NCI-H1436 (cell line): ENCODE data around the gene WDR72.
"Not testable (repeated sequence)": the region's sequence is repeated elsewhere in the genome, so short reads cannot be mapped to it uniquely, and the experiment has no call there.

Experiments used
- DNase-seq: peaks from one replicate; lab custom pipeline; 2025; lab: John Stamatoyannopoulos, UW

The WDR72 gene

GRCh38 chr15:53590380-53590779 is 169.1 kb downstream of the WDR72 start:
- DNase-seq: no peak

- no peak for DNase-seq
These were observed 169.9 kb downstream of the WDR72 start for GRCh38 chr15:53589520-53590057.

- no peak for DNase-seq
These were observed 170.7 kb downstream of the WDR72 start for GRCh38 chr15:53588773-53589172.

- no peak for DNase-seq
These were observed 172.7 kb downstream of the WDR72 start for GRCh38 chr15:53586799-53587198.

- no peak for DNase-seq
These were observed 177.9 kb downstream of the WDR72 start for GRCh38 chr15:53581513-53581912.

- no peak for DNase-seq
These were observed 179.1 kb downstream of the WDR72 start for GRCh38 chr15:53580366-53580765.

- DNase-seq: no peak
These were observed 182.6 kb downstream of the WDR72 start for GRCh38 chr15:53576841-53577240.

DNA sequence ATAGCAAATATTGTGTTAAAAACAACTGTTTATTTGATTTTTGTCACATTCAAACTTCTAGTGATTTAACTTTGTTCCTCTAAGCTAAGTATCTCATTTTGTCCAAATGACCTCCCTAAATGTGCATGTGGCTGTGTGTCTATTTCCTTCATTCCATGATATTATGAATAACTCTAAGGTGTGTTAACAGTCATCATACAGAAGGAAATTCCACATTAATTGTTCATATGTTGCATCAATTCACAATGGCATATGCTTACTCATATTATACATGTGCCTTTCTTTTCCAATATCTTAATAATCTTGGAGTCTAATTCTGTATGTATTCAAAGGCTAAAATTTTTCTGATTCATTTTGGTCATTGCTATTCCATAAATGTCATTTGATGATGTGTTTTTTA is 186.4 kb downstream of the WDR72 start:
- DNase-seq: no peak

DNA sequence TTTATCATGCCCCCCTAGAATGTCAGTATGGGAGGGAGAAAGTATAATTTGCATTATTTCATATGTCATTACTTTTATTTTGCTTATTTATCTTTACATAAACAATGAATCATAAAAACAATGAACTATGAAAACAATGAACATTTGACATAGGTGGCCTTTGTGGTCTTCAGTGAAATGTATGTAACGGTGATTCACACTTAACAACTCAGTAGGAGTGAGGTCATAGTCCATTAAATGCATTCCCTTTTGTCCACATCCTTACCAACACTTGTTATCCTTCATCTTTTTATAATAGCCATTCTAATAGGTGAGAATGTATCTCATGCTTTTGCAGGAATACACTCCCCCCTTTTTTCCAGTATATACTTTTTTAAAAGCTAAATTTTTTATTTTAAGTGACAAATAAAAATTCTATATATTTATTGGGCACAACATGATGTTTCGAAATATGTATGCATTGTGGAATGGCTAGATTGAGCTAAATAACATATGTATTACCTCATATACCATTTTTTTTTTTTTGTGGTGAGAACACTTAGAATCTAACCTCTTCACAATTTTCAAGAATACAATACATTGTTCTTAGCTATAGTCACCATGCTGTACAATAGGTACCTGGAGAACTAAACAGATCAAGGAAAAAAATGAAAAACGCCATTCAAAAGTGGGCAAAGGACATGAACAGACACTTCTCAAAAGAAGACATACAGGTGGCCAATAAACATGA is 189.5 kb downstream of the WDR72 start:
- DNase-seq: no peak

GRCh38 chr15:53566912-53567311 is 192.6 kb downstream of the WDR72 start:
- DNase-seq: no peak

DNA sequence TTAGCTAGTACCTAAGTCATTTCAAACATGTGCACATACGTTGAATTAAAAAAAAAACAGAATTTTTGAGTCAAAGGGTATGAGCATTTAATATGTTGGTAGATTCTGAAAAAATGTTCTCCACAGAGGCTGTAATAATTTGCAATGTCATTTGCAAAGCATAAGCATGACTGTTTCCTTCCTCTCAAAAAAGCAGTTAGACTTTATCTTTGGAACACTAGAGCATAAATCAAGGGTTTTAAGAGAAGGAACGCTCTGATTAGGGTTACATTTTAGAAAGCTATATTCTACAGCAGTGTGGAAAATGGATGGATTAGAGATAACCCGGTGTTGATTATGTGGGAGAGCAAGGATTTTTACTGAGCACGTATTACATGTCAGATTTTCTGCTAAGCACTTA is 193.7 kb downstream of the WDR72 start:
- no peak for DNase-seq

DNA sequence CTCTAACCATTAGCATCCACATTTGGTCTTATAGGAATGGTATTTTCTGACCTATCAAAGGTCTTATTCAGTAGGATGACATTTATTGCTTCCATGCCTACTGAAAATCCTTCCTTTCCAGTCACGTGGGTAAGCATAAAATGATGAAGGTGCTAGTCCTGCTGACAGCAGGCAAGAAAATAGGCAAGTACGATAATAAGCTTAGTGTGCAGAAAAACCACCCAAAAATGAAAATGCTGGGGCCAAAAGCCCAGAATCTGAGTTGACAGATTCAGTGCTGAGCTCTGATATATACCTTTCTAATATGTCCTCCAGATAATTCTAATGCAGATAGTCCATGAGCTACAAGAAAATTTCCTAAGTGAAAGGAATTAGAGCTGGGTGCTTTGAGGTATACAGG is 194.8 kb downstream of the WDR72 start:
- no peak for DNase-seq

DNA sequence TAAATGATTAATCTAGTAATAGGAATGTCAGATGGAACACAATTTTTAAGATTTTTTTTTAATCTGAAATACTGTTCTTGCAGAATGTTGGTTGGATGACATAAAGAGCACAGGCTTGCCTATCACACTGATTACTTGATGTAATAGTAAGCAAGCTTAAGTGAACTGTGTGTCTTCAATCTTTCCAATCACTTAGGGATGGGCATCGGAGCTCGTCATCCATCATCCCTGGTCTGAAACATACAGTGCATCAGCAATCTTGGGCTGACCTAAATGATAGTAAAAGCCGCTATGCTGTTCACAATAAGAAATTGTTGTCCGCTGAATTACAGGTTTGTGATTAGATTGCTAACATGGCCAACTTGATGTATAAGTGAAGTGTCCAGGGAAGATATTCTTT is 195.8 kb downstream of the WDR72 start:
- no peak for DNase-seq

DNA sequence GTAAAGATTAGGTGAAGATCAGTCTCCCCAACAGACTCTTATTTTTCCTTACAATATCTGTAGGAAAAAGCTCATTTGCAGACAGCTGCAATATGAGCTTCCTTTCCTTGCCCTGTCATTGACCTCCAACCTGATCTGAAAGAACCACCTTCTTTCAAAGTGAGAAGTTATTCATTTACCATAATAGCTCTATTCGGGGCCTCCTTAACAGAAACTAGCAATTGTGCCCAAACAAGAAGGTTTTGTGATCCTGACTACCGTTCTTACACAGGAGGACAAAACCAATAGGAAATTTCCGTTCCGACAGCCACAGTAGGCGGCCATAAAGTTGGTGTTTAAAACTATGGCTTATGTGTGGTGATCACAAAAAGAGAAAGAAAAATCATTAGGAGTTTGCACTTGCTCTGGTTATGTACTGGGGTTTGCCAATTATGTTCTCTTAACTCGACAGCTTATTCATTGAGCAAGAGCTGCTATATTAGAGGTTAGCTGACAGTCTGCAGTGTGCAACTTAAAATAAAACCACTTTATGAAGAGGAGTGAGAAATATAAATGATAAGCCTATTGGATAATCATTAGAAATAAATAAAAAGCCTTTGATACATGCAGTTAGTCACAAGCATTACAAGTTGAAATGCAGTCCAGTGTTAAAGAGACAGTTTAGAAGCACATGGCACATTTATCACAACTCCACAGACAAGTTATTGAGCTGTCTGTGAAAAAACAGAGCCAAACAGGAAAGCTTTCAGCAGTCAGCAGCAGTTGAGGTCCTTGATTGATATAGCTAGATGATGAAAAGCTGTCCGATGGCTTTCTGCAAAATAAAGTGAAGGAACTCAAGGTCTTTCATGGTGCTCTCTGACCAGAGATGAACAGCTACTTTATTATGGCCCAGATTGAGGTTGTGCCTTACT is 199.8 kb downstream of the WDR72 start:
- DNase-seq: no peak

GRCh38 chr15:53558384-53558783 is 201.1 kb downstream of the WDR72 start:
- no peak for DNase-seq

DNA sequence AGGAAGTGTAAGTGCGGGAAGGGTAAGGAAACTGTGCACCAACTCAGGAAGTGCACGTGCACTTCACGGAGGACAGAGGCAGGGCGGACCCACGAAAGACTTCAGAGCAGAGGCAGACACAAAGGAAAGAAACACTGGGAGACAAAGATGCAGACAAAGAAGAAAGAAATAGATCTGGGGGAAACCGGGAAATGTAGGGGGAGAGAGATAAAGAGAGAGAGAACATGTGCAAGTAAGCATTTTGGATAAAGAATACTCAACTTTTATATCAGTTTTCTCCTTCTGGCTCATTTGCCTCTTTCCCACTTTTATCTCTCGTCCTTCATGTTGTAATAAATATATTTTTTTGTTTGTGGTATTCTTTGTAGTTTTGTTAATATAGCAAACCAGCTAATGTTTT is 204.2 kb downstream of the WDR72 start:
- no peak for DNase-seq

DNA sequence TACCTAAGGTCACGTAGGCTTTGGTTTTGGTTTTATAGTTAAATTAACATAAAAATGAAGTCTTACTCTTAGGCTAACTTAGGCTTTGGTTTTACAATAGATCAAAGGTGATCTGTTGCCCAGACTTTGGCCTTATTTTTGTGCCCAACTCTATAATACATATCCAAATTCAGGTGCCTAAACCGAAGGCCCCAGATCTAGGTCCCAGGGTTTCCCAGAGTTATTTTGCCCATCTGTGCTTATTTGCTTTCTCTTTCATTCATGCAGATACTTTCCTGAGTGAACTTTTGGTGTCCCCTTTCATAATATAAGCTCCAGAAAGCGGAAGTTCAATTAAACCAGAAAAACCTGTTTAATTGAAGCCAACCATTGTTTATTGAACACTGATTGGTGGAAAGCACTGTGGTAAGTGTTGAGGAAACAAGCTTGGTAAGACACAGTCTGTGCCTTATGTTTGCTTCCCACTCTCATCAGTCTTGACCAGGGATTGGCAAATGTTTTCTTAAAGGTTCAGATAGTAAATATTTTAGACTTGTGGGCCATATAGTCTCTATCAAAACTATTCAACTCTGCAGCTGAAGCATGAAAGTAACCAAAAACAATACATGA is 209.7 kb downstream of the WDR72 start:
- DNase-seq: no peak

DNA sequence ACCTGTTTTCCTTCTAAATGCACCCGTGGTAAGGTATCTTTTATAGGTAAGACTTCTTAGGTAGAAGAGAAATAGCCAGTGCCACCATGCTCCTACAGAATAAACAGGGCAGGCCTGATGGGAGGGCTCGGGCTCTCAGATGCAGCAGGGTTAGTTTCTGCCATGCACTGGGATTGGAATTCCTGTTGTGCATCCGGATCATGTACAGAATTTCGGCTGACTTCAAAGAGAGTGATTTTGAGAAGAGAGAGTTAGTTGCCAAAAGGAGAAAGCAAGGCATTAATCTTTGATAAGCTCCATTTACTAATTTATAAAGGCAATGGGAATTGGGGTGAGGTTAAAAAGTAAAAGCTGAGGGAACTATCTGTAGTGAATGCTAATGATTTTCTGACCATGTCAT is 211.2 kb downstream of the WDR72 start:
- no peak for DNase-seq

GRCh38 chr15:53540626-53541300 is 218.7 kb downstream of the WDR72 start:
- DNase-seq: not testable (repeated sequence)

GRCh38 chr15:53539878-53540277 is 219.6 kb downstream of the WDR72 start:
- DNase-seq: no peak

DNA sequence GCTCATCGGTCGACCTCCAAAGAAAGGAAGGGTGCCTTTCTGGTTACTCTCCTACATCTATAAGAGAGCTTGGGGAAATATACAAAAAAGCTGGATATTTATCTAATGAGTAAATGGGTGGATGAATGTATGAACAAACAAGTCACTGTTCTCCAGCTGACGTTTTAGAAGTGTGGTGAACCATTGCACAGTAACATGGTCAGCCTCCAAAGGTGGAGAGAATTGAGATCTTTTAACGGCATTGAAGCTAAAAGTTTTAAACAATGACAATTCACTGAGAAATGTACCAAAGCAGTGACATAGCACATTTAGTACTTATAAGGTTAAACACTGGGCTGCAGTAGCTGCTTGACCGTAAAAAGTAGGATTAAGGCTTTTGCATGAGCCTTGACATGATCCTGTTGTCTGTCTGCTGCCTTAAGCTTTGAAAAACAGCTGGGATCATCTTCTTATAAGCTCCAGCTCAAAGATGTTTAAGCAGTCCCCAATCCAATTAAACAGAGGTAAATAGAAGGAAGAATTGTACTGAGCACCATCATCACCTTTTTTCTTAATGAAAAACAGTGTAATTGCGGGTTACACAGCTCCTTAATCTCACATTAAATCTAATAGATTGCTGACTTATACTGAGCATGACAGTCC is 222.9 kb downstream of the WDR72 start:
- no peak for DNase-seq

GRCh38 chr15:53535886-53536285 is 223.6 kb downstream of the WDR72 start:
- DNase-seq: no peak
